Esophagus squamous epithelium (tissue), 4 donors: ENCODE data around the gene PIGZ.
"Not testable (repeated sequence)": the region's sequence is repeated elsewhere in the genome, so short reads cannot be mapped to it uniquely, and the experiment has no call there.

Source experiments
- POLR2A ChIP-seq, 4 donors: fragments of 450-650 bp; IDR thresholded peaks; one replicate each; pipeline ENCODE4 v1.6.1; 2017; ENCODE audit warnings: antibody characterized with exemption in 4 of 4, mild to moderate bottlenecking in 4 of 4, moderate library complexity in 3 of 4
- TF ChIP-seq, protein P1 (sequence below), 6 experiments: fragments of 450-650 bp in 4 of 6; fragments of 200-600 bp in 2 of 6; sonication (generic) in 2 of 6; IDR thresholded peaks; one replicate each; pipeline ENCODE4 v1.5.1; 2016 to 2019; ENCODE audit warnings: antibody characterized with exemption in 6 of 6, mild to moderate bottlenecking in 4 of 6, moderate library complexity in 4 of 6

DNA sequence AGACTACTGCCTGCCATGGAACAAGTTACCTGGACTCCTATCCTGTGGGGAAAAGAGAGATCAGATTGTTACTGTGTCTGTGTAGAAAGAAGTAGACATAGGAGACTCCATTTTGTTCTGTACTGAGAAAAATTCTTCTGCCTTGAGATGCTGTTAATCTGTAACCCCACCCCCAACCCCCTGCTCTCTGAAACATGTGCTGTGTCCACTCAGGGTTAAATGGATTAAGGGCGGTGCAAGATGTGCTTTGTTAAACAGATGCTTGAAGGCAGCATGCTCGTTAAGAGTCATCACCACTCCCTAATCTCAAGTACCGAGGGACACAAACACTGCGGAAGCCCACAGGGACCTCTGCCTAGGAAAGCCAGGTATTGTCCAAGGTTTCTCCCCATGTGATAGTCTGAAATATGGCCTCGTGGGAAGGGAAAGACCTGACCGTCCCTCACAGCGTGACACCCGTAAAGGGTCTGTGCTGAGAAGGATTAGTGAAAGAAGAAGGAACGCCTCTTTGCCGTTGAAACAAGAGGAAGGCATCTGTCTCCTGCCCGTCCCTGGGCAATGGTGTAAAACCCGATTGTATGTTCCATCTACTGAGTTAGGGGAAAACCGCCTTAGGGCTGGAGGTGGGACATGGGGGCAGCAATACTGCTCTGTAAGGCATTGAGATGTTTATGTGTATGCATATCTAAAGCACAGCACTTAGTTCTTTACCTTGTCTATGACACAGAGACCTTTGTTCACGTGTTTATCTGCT, 24.4 kb downstream of the PIGZ start:
- not testable (repeated sequence) for TF ChIP-seq POLR2A (IDR thresholded peaks at IDR 0.05)
- TF ChIP-seq, protein P1, sequence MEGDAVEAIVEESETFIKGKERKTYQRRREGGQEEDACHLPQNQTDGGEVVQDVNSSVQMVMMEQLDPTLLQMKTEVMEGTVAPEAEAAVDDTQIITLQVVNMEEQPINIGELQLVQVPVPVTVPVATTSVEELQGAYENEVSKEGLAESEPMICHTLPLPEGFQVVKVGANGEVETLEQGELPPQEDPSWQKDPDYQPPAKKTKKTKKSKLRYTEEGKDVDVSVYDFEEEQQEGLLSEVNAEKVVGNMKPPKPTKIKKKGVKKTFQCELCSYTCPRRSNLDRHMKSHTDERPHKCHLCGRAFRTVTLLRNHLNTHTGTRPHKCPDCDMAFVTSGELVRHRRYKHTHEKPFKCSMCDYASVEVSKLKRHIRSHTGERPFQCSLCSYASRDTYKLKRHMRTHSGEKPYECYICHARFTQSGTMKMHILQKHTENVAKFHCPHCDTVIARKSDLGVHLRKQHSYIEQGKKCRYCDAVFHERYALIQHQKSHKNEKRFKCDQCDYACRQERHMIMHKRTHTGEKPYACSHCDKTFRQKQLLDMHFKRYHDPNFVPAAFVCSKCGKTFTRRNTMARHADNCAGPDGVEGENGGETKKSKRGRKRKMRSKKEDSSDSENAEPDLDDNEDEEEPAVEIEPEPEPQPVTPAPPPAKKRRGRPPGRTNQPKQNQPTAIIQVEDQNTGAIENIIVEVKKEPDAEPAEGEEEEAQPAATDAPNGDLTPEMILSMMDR (IDR thresholded peaks at IDR 0.05): not testable (repeated sequence)
